OCI-LY7 (cell line): ENCODE data around the gene CCDC116.
"Not testable (repeated sequence)": the region's sequence is repeated elsewhere in the genome, so short reads cannot be mapped to it uniquely, and the experiment has no call there.

Experiments used
- EZH2phosphoT487 ChIP-seq: fragments of 200-600 bp; sonication (generic); IDR thresholded peaks from 2 replicates; pipeline ENCODE4 v1.6.1; 2018; ENCODE audit warnings: low read depth, borderline replicate concordance, mild to moderate bottlenecking, mixed run types, antibody characterized with exemption, low read length, moderate library complexity, mixed read lengths
- TF ChIP-seq, protein P1 (sequence below): fragments of 200-600 bp; sonication (generic); conservative IDR thresholded peaks from 2 replicates; pipeline ENCODE4 v1.5.1; 2014; ENCODE audit warnings: mild to moderate bottlenecking, antibody characterized with exemption, low read length, moderate library complexity, mixed read lengths

DNA sequence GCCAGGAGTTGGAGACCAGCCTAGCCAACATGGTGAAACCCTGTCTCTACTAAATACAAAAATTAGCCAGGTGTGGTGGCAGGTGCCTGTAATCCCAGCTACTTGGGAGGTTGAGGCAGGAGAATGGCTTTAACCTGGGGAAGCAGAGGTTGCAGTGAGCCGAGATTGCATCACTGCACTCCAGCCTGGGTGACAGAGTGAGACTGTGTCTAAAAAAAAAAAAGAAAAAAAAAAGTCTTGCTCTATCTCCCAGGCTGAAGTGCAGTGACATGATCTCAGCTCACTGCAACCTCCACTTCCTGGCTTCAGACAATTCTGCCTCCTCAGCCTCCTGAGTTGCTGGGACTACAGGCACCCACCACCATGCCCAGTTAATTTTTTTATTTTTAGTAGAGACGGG lies 4.9 kb downstream of the CCDC116 start:
- TF ChIP-seq, protein P1, sequence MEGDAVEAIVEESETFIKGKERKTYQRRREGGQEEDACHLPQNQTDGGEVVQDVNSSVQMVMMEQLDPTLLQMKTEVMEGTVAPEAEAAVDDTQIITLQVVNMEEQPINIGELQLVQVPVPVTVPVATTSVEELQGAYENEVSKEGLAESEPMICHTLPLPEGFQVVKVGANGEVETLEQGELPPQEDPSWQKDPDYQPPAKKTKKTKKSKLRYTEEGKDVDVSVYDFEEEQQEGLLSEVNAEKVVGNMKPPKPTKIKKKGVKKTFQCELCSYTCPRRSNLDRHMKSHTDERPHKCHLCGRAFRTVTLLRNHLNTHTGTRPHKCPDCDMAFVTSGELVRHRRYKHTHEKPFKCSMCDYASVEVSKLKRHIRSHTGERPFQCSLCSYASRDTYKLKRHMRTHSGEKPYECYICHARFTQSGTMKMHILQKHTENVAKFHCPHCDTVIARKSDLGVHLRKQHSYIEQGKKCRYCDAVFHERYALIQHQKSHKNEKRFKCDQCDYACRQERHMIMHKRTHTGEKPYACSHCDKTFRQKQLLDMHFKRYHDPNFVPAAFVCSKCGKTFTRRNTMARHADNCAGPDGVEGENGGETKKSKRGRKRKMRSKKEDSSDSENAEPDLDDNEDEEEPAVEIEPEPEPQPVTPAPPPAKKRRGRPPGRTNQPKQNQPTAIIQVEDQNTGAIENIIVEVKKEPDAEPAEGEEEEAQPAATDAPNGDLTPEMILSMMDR: not testable (repeated sequence)
- TF ChIP-seq EZH2phosphoT487: not testable (repeated sequence)
